DOHH2 (cell line): ENCODE data around the gene ZFYVE16.

Experiments used
- CTCF ChIP-seq: fragments of 200-600 bp; sonication (generic); IDR thresholded peaks from one replicate; pipeline ENCODE4 v1.5.1; 2014; ENCODE audit warnings: antibody characterized with exemption, mild to moderate bottlenecking, low read depth, low read length; ENCODE audit not compliant: poor library complexity, severe bottlenecking
- EZH2phosphoT487 ChIP-seq: fragments of 200-600 bp; sonication (generic); IDR thresholded peaks from 2 replicates; pipeline ENCODE4 v1.6.1; 2017; ENCODE audit warnings: borderline replicate concordance, mild to moderate bottlenecking, antibody characterized with exemption, low read length, moderate library complexity, mixed read lengths

DNA sequence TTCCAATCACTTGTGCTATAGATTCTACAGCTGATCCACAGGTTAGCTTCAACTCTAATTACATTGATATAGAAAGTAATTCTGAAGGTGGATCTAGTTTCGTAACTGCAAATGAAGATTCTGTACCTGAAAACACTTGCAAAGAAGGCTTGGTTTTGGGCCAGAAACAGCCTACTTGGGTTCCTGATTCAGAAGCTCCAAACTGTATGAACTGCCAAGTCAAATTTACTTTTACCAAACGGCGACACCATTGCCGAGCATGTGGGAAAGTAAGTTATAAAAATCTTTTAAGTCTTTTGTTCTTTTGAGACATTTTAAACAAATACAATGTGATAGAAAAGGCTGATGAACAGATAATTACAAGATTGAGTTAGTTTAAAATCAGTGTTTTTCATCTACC lies 30.9 kb downstream of the ZFYVE16 start:
- TF ChIP-seq CTCF (no peak), EZH2phosphoT487 (no peak)
